Measurements from ENCODE around the gene DRC1.

GRCh38 chr2:26504002-26504401 is 102.3 kb downstream of the DRC1 start:
- TF ChIP-seq CTCF (IDR thresholded peaks at IDR 0.05) (no peak), POLR2A (IDR thresholded peaks at IDR 0.05) (no peak)
